Skeletal muscle satellite cell (primary cell): ENCODE measurements around the gene TOMM40.
"Not testable (repeated sequence)": the region's sequence is repeated elsewhere in the genome, so short reads cannot be mapped to it uniquely, and the experiment has no call there.

Source experiments
- H3K27me3 ChIP-seq: 2 replicates; pipeline ENCODE4 v1.7.0; 2013; ENCODE audit warnings: low read length; ENCODE audit not compliant: control insufficient read depth, insufficient read depth
- H3K36me3 ChIP-seq: 2 replicates; pipeline ENCODE4 v1.7.0; 2013; ENCODE audit warnings: mild to moderate bottlenecking, control low read depth, low read length; ENCODE audit not compliant: insufficient read depth
- H3K4me1 ChIP-seq: 2 replicates; pipeline ENCODE4 v1.7.0; 2013; ENCODE audit warnings: low read length; ENCODE audit not compliant: control insufficient read depth, insufficient read depth
- H3K4me2 ChIP-seq: 2 replicates; pipeline ENCODE4 v1.7.0; 2013; ENCODE audit warnings: mild to moderate bottlenecking, low read length
- H3K4me3 ChIP-seq: 2 replicates; pipeline ENCODE4 v1.7.0; 2013; ENCODE audit warnings: low read length
- H3K9ac ChIP-seq: 2 replicates; pipeline ENCODE4 v1.7.0; 2013; ENCODE audit warnings: mild to moderate bottlenecking, low read depth, low read length, moderate library complexity
- H3K9me3 ChIP-seq: replicated peaks from 2 replicates; pipeline ENCODE4 v1.7.0; 2013; ENCODE audit warnings: mild to moderate bottlenecking, control low read depth, low read length

The TOMM40 gene

DNA sequence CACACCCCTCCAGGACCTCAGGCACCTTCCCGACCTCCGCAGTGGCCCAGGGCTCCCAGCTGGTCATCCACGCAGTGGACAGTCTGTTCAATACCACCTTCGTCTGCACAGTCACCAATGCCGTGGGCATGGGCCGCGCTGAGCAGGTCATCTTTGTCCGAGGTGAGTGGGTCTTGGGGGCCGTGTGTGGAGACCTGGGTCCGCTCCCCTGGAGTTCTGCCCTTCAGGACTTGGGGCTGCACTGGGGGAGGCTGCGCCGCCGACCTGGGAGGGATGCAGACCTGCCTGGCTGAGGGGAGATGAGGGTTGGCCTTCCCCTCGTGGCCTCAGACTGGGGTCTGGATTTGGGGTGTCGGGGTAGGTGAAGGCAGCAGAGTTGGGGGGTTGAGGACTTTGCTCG is 16.7 kb upstream of the TOMM40 start:
- Histone ChIP-seq H3K9me3 (no peaks in the 10 kb centered on the region), H3K9ac (no peak overlapping the region), H3K36me3 (peaks cover 63% of the 10 kb centered on the region), H3K4me3 (no peak overlapping the region), H3K4me2 (no peak overlapping the region), H3K27me3 (no peaks in the 10 kb centered on the region), H3K4me1 (peaks cover 22% of the 10 kb centered on the region)

DNA sequence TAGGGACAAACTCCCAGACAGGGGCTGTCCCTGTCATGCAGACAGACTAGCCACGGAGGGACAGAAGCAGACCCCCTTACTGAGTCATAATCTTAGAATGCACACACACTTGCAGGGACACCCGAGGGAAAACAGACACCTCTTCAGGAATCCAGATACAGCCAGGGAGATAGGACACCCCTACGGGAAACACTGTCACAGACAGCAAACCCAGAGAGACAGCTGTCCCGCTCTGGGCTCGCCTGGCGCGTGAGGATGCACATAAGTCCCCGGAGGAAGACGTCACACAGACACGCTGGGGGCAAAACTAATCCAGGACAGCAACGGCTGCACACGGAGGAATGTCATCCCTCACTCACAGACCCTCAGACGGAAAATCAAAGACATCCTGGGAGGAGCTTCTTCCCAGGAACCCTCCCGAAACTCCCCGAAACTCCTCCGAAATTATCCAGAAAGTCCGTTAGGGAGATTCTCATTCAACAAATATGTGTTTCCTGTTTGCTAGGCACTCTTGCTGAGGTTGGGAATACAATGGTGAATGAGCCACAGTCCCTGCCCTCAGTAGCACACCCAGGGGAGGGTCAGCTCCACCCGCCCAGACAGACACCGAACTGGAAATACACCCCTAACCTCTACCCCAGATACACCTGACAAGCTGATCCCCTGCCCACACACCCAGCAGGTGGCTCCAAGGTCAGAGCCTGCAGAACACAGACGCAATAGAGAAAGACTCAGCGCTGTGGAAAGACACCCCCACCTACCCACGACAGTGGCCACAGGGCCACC is 15.2 kb upstream of the TOMM40 start:
- H3K4me1 ChIP-seq = peaks cover 12% of the 10 kb centered on the region
- peak overlapping the region; percentile 25 for H3K4me2 ChIP-seq
- no peak overlapping the region for H3K4me3 ChIP-seq
- H3K27me3 ChIP-seq = no peaks in the 10 kb centered on the region
- no peaks in the 10 kb centered on the region for H3K9me3 ChIP-seq
- peaks cover 63% of the 10 kb centered on the region for H3K36me3 ChIP-seq
- no peak overlapping the region for H3K9ac ChIP-seq

DNA sequence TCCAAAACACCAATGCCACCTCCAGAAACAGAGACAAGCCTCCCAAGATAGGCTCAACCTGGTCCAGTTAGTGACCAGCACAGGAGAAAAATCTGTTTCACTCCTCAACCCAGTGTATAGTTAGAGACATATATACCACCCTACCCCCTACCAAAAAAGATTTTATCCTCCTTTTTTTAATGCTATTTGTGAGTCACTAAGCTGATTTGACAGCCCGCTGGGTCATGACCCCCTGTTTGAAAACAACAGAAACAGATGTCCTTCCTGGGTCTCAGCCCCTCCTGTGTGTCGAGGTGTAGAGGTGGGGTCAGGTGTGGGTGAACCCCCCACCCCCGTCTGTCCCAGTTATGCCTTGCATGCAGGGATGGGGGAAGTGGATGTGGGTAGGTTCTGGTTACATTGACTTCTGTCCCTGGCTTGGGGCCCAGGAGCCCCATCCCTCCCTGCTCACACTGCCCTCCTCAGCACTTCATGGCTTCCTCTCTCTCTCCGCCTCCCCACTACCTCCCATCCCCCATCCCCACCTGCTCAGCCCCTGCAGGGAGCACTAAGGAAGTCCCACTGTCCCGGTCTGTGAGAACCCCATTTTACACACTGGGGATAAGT is 14.0 kb upstream of the TOMM40 start:
- Histone ChIP-seq H3K27me3 (no peaks in the 10 kb centered on the region), H3K4me3 (no peak overlapping the region), H3K36me3 (peaks cover 59% of the 10 kb centered on the region), H3K4me2 (no peak overlapping the region), H3K9ac (no peak overlapping the region), H3K4me1 (peaks cover 12% of the 10 kb centered on the region), H3K9me3 (no peaks in the 10 kb centered on the region)

GRCh38 chr19:44878120-44878865 is 12.8 kb upstream of the TOMM40 start:
- H3K4me2 ChIP-seq = no peak overlapping the region
- no peaks in the 10 kb centered on the region for H3K9me3 ChIP-seq
- no peaks in the 10 kb centered on the region for H3K27me3 ChIP-seq
- H3K4me1 ChIP-seq = peaks cover 12% of the 10 kb centered on the region
- H3K4me3 ChIP-seq = no peak overlapping the region
- no peak overlapping the region for H3K9ac ChIP-seq
- peaks cover 49% of the 10 kb centered on the region for H3K36me3 ChIP-seq

DNA sequence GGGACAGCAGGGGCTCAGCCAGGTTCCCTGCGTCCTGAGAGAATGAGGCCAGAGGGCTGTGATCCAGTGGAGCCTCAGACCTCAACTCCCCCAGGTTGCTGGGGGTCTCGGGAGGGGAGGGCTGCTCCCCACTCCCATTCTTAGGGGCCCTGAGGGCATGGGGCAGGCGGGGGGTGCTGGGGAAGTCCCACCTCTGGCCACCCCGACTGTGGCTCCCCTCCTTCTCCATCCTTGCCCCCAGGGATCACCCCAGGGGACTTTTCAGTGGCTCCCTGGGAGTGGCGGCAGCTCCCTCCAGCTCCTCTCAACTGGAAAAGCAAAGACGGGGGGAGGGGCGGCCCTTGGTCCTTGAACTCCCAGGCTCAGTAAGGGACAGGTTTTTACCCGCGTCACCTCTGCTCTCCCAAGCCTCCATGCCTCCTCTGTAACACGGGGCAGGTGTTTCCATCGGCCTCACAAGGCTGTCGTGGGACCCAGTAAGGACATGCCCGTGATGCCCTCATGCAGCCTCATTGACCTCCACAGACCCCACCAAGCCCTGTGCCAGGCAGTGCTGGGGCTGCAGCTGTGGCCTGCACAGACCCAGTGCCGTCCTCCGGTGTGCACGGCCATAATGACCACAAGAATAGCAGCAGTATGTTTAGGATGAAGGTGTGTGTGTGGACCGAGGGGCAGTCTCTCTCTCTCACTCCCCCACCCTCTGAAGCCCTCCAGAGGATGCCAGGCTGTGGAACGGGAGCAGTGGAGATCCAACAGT is 11.6 kb upstream of the TOMM40 start:
- Histone ChIP-seq H3K9ac (no peak overlapping the region), H3K9me3 (no peaks in the 10 kb centered on the region), H3K4me2 (no peak overlapping the region), H3K4me1 (peaks cover 12% of the 10 kb centered on the region), H3K4me3 (no peak overlapping the region), H3K27me3 (no peaks in the 10 kb centered on the region), H3K36me3 (peaks cover 43% of the 10 kb centered on the region)

DNA sequence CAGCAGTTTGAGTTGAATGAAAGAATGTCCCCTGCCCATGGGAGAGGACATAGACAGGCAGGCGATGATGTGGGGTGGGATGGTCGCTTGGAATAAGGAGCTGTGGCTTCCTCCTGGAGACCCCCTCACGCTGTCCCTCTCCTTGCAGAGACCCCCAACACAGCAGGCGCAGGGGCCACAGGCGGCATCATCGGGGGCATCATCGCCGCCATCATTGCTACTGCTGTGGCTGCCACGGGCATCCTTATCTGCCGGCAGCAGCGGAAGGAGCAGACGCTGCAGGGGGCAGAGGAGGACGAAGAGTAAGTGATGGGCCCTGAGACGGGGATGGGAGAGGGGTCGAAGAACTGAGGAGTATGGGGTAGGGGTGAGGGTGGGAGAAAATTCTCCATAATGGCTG is 9.0 kb upstream of the TOMM40 start:
- H3K27me3 ChIP-seq = no peaks in the 10 kb centered on the region
- H3K9me3 ChIP-seq = no peaks in the 10 kb centered on the region
- no peak overlapping the region for H3K4me3 ChIP-seq
- H3K36me3 ChIP-seq = peaks cover 33% of the 10 kb centered on the region
- H3K4me2 ChIP-seq = no peak overlapping the region
- no peak overlapping the region for H3K9ac ChIP-seq
- no peaks in the 10 kb centered on the region for H3K4me1 ChIP-seq

GRCh38 chr19:44882619-44883397 is 8.2 kb upstream of the TOMM40 start:
- peaks cover 28% of the 10 kb centered on the region for H3K36me3 ChIP-seq
- not testable (repeated sequence) for H3K9ac ChIP-seq, H3K4me2 ChIP-seq, H3K4me1 ChIP-seq, H3K9me3 ChIP-seq, H3K4me3 ChIP-seq, H3K27me3 ChIP-seq

GRCh38 chr19:44883922-44884321 is 7.1 kb upstream of the TOMM40 start:
- Histone ChIP-seq H3K27me3 (no peaks in the 10 kb centered on the region), H3K9me3 (no peaks in the 10 kb centered on the region), H3K36me3 (peaks cover 28% of the 10 kb centered on the region), H3K4me2 (no peak overlapping the region), H3K4me1 (no peaks in the 10 kb centered on the region), H3K4me3 (no peak overlapping the region), H3K9ac (no peak overlapping the region)

DNA sequence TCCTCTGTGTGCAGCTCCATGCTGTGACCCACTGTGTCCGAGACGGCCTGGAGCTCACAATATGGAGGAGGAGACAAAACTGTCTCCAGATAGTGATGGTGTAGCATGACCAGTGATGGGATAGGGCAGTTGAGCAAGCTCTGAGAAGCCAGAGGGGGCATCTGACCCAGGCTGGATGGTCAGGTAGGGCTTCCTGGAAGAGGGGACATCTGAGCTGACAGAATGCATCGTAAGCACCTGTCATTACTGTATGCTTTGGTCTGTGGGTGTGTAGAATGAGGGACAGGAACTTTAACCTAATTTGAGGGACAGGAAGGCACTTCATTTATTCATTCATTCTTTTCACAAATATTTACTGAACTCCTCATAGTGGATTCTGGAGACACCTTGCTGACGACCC is 6.5 kb upstream of the TOMM40 start:
- Histone ChIP-seq H3K36me3 (peaks cover 29% of the 10 kb centered on the region), H3K9ac (no peak overlapping the region)

DNA sequence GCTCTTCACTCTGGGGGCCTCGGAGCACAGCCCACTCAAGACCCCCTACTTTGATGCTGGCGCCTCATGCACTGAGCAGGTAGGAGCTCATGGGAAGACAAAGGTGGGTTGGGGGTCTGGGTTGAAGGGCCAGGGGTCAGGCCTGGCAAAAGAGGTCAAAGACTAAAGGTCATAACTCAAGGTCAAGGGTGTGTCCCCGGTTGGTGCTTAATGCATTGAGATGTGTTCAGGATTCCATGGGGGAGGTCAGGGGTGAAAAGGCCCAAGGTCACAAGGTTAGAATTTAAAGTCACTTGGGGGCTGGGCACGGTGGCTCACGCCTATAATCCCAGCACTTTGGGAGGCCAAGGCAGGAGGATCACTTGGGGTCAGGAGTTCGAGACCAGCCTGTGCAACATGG is 4.9 kb upstream of the TOMM40 start:
- Histone ChIP-seq H3K9ac (no peak overlapping the region), H3K27me3 (no peaks in the 10 kb centered on the region), H3K36me3 (peaks cover 29% of the 10 kb centered on the region), H3K4me3 (no peak overlapping the region), H3K4me2 (no peak overlapping the region), H3K4me1 (peaks cover 6% of the 10 kb centered on the region), H3K9me3 (no peaks in the 10 kb centered on the region)

More for the DNA sequence above, 6.5 kb upstream of the TOMM40 start:
- H3K4me3 ChIP-seq = no peak overlapping the region
- H3K9me3 ChIP-seq = no peaks in the 10 kb centered on the region
- no peaks in the 10 kb centered on the region for H3K27me3 ChIP-seq
- H3K4me1 ChIP-seq = peaks cover under 1% of the 10 kb centered on the region
- no peak overlapping the region for H3K4me2 ChIP-seq
